IMR-90 (cell line): ENCODE measurements around the gene SCN11A. TPM values are rescaled to one million over a fixed set of nuclear protein-coding genes. Genes with fewer than 3 reads are reported as not detected.

Experiments
- ATAC-seq: fragments of 200-7000 bp; cut with Tn5 transposase; 2 replicates; pipeline ENCODE4 v1.9.1; 2020; ENCODE audit warnings: low read depth, mild to moderate bottlenecking, moderate library complexity
- BruUV-seq: library from RNA; stranded (reverse); fragments of 400-500 nt; replicated peaks from 2 replicates; lab custom pipeline; 2021; lab: Mats Ljungman, UMichigan
- CTCF ChIA-PET: fragments of 300-600 bp; formaldehyde crosslinking; extraction: SDS; loops from one replicate; lab custom pipeline; 2021; ENCODE audit warnings: antibody characterized with exemption; lab: Yijun Ruan, JAX
- POLR2A ChIA-PET: fragments of 300-600 bp; sonication (Branson Sonifier 250); formaldehyde crosslinking; loops from one replicate; lab custom pipeline; 2022; ENCODE audit warnings: antibody characterized with exemption; ENCODE audit not compliant: unreplicated experiment; lab: Charles Lee
- DNase-seq: peaks from one replicate; pipeline ENCODE4 v3.0.0; 2013
- H2AFZ ChIP-seq: replicated peaks from 2 replicates; pipeline ENCODE3; 2013; ENCODE audit warnings: low read length, mild to moderate bottlenecking; ENCODE audit not compliant: poor library complexity
- H2AK5ac ChIP-seq: 2 replicates; pipeline ENCODE4 v1.6.1; 2013; ENCODE audit warnings: low read depth, low read length, inconsistent platforms
- H2AK9ac ChIP-seq: replicated peaks from 2 replicates; pipeline ENCODE3; 2013; ENCODE audit warnings: mild to moderate bottlenecking, low read depth, low read length, moderate library complexity; ENCODE audit not compliant: poor library complexity
- H2BK120ac ChIP-seq: 2 replicates; pipeline ENCODE4 v1.6.1; 2013; ENCODE audit warnings: low read depth, low read length, inconsistent platforms
- H2BK15ac ChIP-seq: 3 replicates; pipeline ENCODE4 v1.6.1; 2013; ENCODE audit warnings: low read depth, low read length, inconsistent platforms
- H2BK20ac ChIP-seq: 2 replicates; pipeline ENCODE4 v1.6.1; 2013; ENCODE audit warnings: low read depth, mild to moderate bottlenecking, inconsistent platforms, low read length, moderate library complexity
- H2BK5ac ChIP-seq: 2 replicates; pipeline ENCODE4 v1.6.1; 2013; ENCODE audit warnings: mild to moderate bottlenecking, low read depth, low read length, inconsistent platforms; ENCODE audit not compliant: poor library complexity, severe bottlenecking
- H3K14ac ChIP-seq: replicated peaks from 2 replicates; pipeline ENCODE4 v1.6.1; 2013; ENCODE audit warnings: low read depth, low read length, inconsistent platforms
- H3K18ac ChIP-seq: 2 replicates; pipeline ENCODE4 v1.6.1; 2013; ENCODE audit warnings: low read depth, low read length, control low read depth
- H3K23ac ChIP-seq: 2 replicates; pipeline ENCODE4 v1.6.1; 2013; ENCODE audit warnings: low read depth, low read length, inconsistent platforms
- H3K27ac ChIP-seq: 2 replicates; pipeline ENCODE4 v1.5.1; 2013; ENCODE audit warnings: mild to moderate bottlenecking, control low read depth, low read length; ENCODE audit not compliant: insufficient read depth
- H3K27me3 ChIP-seq: 2 replicates; pipeline ENCODE4 v1.6.1; 2013; ENCODE audit warnings: low read length; ENCODE audit not compliant: control insufficient read depth, insufficient read depth
- H3K36me3 ChIP-seq: 2 replicates; pipeline ENCODE4 v1.6.1; 2013; ENCODE audit warnings: low read length, mixed read lengths; ENCODE audit not compliant: control insufficient read depth, insufficient read depth
- H3K4ac ChIP-seq: 2 replicates; pipeline ENCODE4 v1.6.1; 2013; ENCODE audit warnings: low read depth, low read length, inconsistent platforms
- H3K4me1 ChIP-seq: 2 replicates; pipeline ENCODE4 v1.6.1; 2013; ENCODE audit warnings: low read length, mixed read lengths; ENCODE audit not compliant: control insufficient read depth, insufficient read depth
- H3K4me2 ChIP-seq: 2 replicates; pipeline ENCODE4 v1.6.1; 2013; ENCODE audit warnings: low read depth, mild to moderate bottlenecking, control low read depth, low read length, moderate library complexity
- H3K4me3 ChIP-seq: 2 replicates; pipeline ENCODE4 v1.5.1; 2013; ENCODE audit warnings: low read depth, mild to moderate bottlenecking, control low read depth, low read length, moderate library complexity; ENCODE audit not compliant: insufficient read depth
- H3K56ac ChIP-seq: 2 replicates; pipeline ENCODE4 v1.6.1; 2013; ENCODE audit warnings: low read length, inconsistent platforms; ENCODE audit not compliant: insufficient read depth; ENCODE audit errors: extremely low read depth
- H3K79me1 ChIP-seq, 2 experiments: 2 replicates each; pipeline ENCODE4 v1.6.1; 2013; ENCODE audit warnings: low read length in 2 of 2, inconsistent platforms in 1 of 2, low read depth in 1 of 2
- H3K9ac ChIP-seq: 2 replicates; pipeline ENCODE4 v1.6.1; 2013; ENCODE audit warnings: low read depth, low read length, control low read depth
- H3K9me1 ChIP-seq: 2 replicates; pipeline ENCODE4 v1.6.1; 2013; ENCODE audit warnings: low read length, inconsistent platforms; ENCODE audit not compliant: insufficient read depth
- H3K9me3 ChIP-seq: 2 replicates; pipeline ENCODE4 v1.6.1; 2013; ENCODE audit warnings: low read length; ENCODE audit not compliant: control insufficient read depth, insufficient read depth
- H4K20me1 ChIP-seq: 2 replicates; pipeline ENCODE4 v1.6.1; 2013; ENCODE audit warnings: low read length, inconsistent platforms; ENCODE audit not compliant: insufficient read depth
- H4K5ac ChIP-seq: 2 replicates; pipeline ENCODE4 v1.6.1; 2013; ENCODE audit warnings: mild to moderate bottlenecking, low read depth, low read length, control low read depth
- H4K8ac ChIP-seq, 2 experiments: 2 replicates each; pipeline ENCODE4 v1.6.1; 2013; ENCODE audit warnings: low read depth in 2 of 2, low read length in 2 of 2, control low read depth in 1 of 2, inconsistent platforms in 1 of 2
- H4K91ac ChIP-seq: 2 replicates; pipeline ENCODE4 v1.6.1; 2013; ENCODE audit warnings: low read depth, low read length, inconsistent platforms; ENCODE audit not compliant: insufficient read depth
- BHLHE40 ChIP-seq: fragments of 150-350 bp; IDR thresholded peaks from 2 replicates; pipeline ENCODE4 v1.6.1; 2016; ENCODE audit warnings: mild to moderate bottlenecking, low read depth, low read length
- CEBPB ChIP-seq: IDR thresholded peaks from 2 replicates; pipeline ENCODE4 v1.6.1; 2012; ENCODE audit warnings: low read depth, low read length, improper control_type of control experiment
- CHD1 ChIP-seq: IDR thresholded peaks from 2 replicates; pipeline ENCODE4 v1.6.1; 2012; ENCODE audit warnings: low read depth, low read length, improper control_type of control experiment
- FOS ChIP-seq: fragments of 150-350 bp; IDR thresholded peaks from 2 replicates; pipeline ENCODE4 v1.6.1; 2016; ENCODE audit warnings: low read depth, low read length
- MAFK ChIP-seq: IDR thresholded peaks from 2 replicates; pipeline ENCODE4 v1.6.1; 2012; ENCODE audit warnings: low read depth, low read length, improper control_type of control experiment
- MAZ ChIP-seq: IDR thresholded peaks from 2 replicates; pipeline ENCODE4 v1.6.1; 2012; ENCODE audit warnings: low read depth, mild to moderate bottlenecking, low read length, improper control_type of control experiment, moderate library complexity, borderline replicate concordance
- MXI1 ChIP-seq: IDR thresholded peaks from 2 replicates; pipeline ENCODE4 v1.6.1; 2012; ENCODE audit warnings: low read depth, mild to moderate bottlenecking, low read length, moderate library complexity, borderline replicate concordance
- NFE2L2 ChIP-seq: fragments of 150-350 bp; IDR thresholded peaks from 2 replicates; pipeline ENCODE4 v1.6.1; 2016; ENCODE audit warnings: low read depth, mild to moderate bottlenecking, low read length
- POLR2A ChIP-seq: IDR thresholded peaks from 2 replicates; pipeline ENCODE4 v1.6.1; 2012; ENCODE audit warnings: mild to moderate bottlenecking, low read depth, low read length
- RAD21 ChIP-seq: IDR thresholded peaks from 2 replicates; pipeline ENCODE4 v1.6.1; 2012; ENCODE audit warnings: low read length, improper control_type of control experiment
- RCOR1 ChIP-seq: IDR thresholded peaks from 2 replicates; pipeline ENCODE4 v1.6.1; 2012; ENCODE audit warnings: mild to moderate bottlenecking, low read length, improper control_type of control experiment; ENCODE audit not compliant: insufficient replicate concordance
- RFX5 ChIP-seq: IDR thresholded peaks from 2 replicates; pipeline ENCODE4 v1.8.0; 2012; ENCODE audit warnings: low read depth, mild to moderate bottlenecking, low read length, moderate library complexity
- SMC3 ChIP-seq: fragments of 150-350 bp; IDR thresholded peaks from 2 replicates; pipeline ENCODE4 v1.6.1; 2016; ENCODE audit warnings: low read depth, mild to moderate bottlenecking, antibody characterized with exemption, low read length, moderate library complexity
- WGBS, 2 experiments: methylation state at CpG; one replicate each; pipeline versions ENCODE4 v1.1.5 to v1.1.7; 2013; ENCODE audit warnings: missing lambda C conversion rate in 2 of 2; ENCODE audit not compliant: insufficient read length in 1 of 2; ENCODE audit errors: extremely low coverage in 2 of 2; 5-methylcytosine and 5-hydroxymethylcytosine counted together
- dilution Hi-C: fragments of 300-500 bp; cut with HindIII; formaldehyde crosslinking; loops from one replicate; pipeline ENCODE4 v1.14.3; 2018; ENCODE audit warnings: low sequenced_read_pairs; ENCODE audit not compliant: unreplicated experiment
- in situ Hi-C: fragments of 300-500 bp; cut with MboI; formaldehyde crosslinking; loops from 3 replicates; pipeline ENCODE4 v1.14.3; 2019; ENCODE audit warnings: low sequenced_read_pairs, inconsistent platforms, mixed read lengths
- intact Hi-C: fragments of 100-400 bp; cut with micrococcal nuclease; formaldehyde crosslinking; loops from 2 replicates; pipeline ENCODE4 v1.10.0; 2022
- polyA plus RNA-seq, 3 experiments: library from polyadenylated mRNA; depleted of rRNA; stranded (reverse); fragments of >200 nt; gene quantifications; 2 replicates each; pipeline ENCODE4 v1.2.3, GENCODE V29; 2012; ENCODE audit warnings: low replicate concordance in 1 of 3
- total RNA-seq: library from RNA; depleted of rRNA; stranded (reverse); fragments of >200 nt; gene quantifications from 2 replicates; pipeline ENCODE4 v1.2.3, GENCODE V29; 2012
- TF ChIP-seq, protein P1 (sequence below): fragments of 150-350 bp; IDR thresholded peaks from 2 replicates; pipeline ENCODE4 v1.6.1; 2016; ENCODE audit warnings: low read depth, mild to moderate bottlenecking, low read length, moderate library complexity, borderline replicate concordance
- TF ChIP-seq, protein P2 (sequence below): fragments of 150-350 bp; IDR thresholded peaks from 2 replicates; pipeline ENCODE4 v1.6.1; 2017; ENCODE audit warnings: mild to moderate bottlenecking, antibody characterized with exemption, low read length, low read depth
- TF ChIP-seq, protein P3 (sequence below): conservative IDR thresholded peaks from 2 replicates; pipeline ENCODE4 v1.5.1; 2012; ENCODE audit warnings: mild to moderate bottlenecking, low read depth, low read length, improper control_type of control experiment

The SCN11A gene
- total and polyA plus RNA-seq, 2 of the 4 experiments (the other 2 are of a cell fraction): under 0.01 to 0.02 TPM

DNA sequence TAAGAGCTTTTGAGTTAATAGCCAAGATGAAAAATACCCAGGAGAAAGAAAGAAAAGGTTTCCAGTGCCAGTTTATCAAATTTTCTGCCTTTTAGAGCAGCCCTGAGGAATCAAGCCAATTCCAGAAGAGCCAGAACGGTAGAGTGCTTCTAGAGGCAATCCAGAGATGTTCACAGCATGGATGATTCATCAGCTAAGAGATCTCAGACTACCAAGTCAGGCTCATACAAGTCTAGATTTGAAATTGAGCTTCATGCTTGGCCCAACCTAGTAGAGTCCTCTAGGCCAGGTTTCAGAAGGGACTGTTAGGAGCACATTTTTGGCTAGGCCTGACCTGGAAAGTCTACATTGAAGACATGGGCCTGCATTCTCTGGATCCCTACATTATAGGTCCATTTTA is 15.5 kb upstream of the SCN11A start:
- H3K4me1 ChIP-seq: peaks cover 2% of the 10 kb centered on the region; the same call in 1 of the 2 replicates
- H3K9me3 ChIP-seq: no peaks in the 10 kb centered on the region
- no TSS peak for BruUV-seq
- H2AK9ac ChIP-seq: no peak overlapping the region
- H3K18ac ChIP-seq: no peak overlapping the region
- no CpG with 5 or more reads among the region's 1 CpG for WGBS, 2 experiments
- TF ChIP-seq, protein P1, sequence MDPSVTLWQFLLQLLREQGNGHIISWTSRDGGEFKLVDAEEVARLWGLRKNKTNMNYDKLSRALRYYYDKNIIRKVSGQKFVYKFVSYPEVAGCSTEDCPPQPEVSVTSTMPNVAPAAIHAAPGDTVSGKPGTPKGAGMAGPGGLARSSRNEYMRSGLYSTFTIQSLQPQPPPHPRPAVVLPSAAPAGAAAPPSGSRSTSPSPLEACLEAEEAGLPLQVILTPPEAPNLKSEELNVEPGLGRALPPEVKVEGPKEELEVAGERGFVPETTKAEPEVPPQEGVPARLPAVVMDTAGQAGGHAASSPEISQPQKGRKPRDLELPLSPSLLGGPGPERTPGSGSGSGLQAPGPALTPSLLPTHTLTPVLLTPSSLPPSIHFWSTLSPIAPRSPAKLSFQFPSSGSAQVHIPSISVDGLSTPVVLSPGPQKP: no peak
- TF ChIP-seq CEBPB (no peak), RCOR1 (no peak), MXI1 (no peak), CHD1 (no peak), NFE2L2 (no peak), RFX5 (no peak), SMC3 (no peak), MAZ (no peak), BHLHE40 (no peak), FOS (no peak), POLR2A (no peak), RAD21 (no peak), MAFK (no peak)
- TF ChIP-seq, protein P2, sequence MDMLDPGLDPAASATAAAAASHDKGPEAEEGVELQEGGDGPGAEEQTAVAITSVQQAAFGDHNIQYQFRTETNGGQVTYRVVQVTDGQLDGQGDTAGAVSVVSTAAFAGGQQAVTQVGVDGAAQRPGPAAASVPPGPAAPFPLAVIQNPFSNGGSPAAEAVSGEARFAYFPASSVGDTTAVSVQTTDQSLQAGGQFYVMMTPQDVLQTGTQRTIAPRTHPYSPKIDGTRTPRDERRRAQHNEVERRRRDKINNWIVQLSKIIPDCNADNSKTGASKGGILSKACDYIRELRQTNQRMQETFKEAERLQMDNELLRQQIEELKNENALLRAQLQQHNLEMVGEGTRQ: no peak
- TF ChIP-seq, protein P3, sequence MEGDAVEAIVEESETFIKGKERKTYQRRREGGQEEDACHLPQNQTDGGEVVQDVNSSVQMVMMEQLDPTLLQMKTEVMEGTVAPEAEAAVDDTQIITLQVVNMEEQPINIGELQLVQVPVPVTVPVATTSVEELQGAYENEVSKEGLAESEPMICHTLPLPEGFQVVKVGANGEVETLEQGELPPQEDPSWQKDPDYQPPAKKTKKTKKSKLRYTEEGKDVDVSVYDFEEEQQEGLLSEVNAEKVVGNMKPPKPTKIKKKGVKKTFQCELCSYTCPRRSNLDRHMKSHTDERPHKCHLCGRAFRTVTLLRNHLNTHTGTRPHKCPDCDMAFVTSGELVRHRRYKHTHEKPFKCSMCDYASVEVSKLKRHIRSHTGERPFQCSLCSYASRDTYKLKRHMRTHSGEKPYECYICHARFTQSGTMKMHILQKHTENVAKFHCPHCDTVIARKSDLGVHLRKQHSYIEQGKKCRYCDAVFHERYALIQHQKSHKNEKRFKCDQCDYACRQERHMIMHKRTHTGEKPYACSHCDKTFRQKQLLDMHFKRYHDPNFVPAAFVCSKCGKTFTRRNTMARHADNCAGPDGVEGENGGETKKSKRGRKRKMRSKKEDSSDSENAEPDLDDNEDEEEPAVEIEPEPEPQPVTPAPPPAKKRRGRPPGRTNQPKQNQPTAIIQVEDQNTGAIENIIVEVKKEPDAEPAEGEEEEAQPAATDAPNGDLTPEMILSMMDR: no peak
- intact Hi-C loops: no loop called here
- H3K4me3 ChIP-seq: no peak overlapping the region
- no peak overlapping the region for H2BK5ac ChIP-seq
- H3K9ac ChIP-seq: no peak overlapping the region
- CTCF ChIA-PET: no interaction called here
- H3K4ac ChIP-seq: no peak overlapping the region
- DNase-seq: no peak
- no peak overlapping the region for H4K5ac ChIP-seq
- no peak overlapping the region for H3K23ac ChIP-seq
- POLR2A ChIA-PET: no interaction called here
- H3K9me1 ChIP-seq: no peaks in the 10 kb centered on the region
- no peak overlapping the region for H3K56ac ChIP-seq
- no peak overlapping the region for H3K14ac ChIP-seq
- dilution Hi-C loops: no loop called here
- no peak overlapping the region for H3K27ac ChIP-seq
- peaks cover 16 to 19% of the 10 kb centered on the region in 2 experiments; a peak in 3 of 4 replicates for H3K79me1 ChIP-seq
- no peak for ATAC-seq
- H2AK5ac ChIP-seq: no peak overlapping the region
- in situ Hi-C loops: no loop called here
- no peak overlapping the region for H3K4me2 ChIP-seq
- no peak overlapping the region for H2BK15ac ChIP-seq
- H4K8ac ChIP-seq: no peak overlapping the region
- H2BK120ac ChIP-seq: no peak overlapping the region
- H4K20me1 ChIP-seq: peaks cover 4% of the 10 kb centered on the region; the same call in 1 of the 2 replicates
- H2AFZ ChIP-seq: no peak overlapping the region
- no peak overlapping the region for H4K91ac ChIP-seq
- no peak overlapping the region for H2BK20ac ChIP-seq
- H3K27me3 ChIP-seq: no peaks in the 10 kb centered on the region
- peaks cover 11% of the 10 kb centered on the region; the same call in 1 of the 2 replicates for H3K36me3 ChIP-seq
